ENCODE data around the gene ILRUN. TPM values are rescaled to one million over a fixed set of nuclear protein-coding genes. Genes with fewer than 3 reads are reported as not detected.

The ILRUN gene
- total and polyA plus RNA-seq, 9 of the 15 experiments (the other 6 are each of a cell fraction or from before 2014, with no cell fraction given), result 24.9 to 78.9 (median 53.4) TPM

- TF ChIP-seq ZNF592 (IDR thresholded peaks at IDR 0.05) (0 out of 2 replicates have a peak, but pooled peaks have one; percentile 6), DIDO1 (tag; IDR thresholded peaks at IDR 0.05; ENCODE audit: low read depth) (no peak), KDM2B (CRISPR knock-in tag; IDR thresholded peaks at IDR 0.05) (no peak), PTBP1 (IDR thresholded peaks at IDR 0.05; ENCODE audit: low read depth, low read length) (no peak), ELF1 (tag; IDR thresholded peaks at IDR 0.05) (no peak), ZFP1 (CRISPR knock-in tag; IDR thresholded peaks at IDR 0.05) (no peak), BRF2 (IDR thresholded peaks at IDR 0.05; ENCODE audit: borderline replicate concordance, insufficient read depth, insufficient read length) (no peak), CHCHD3 (CRISPR knock-in tag; IDR thresholded peaks at IDR 0.05) (no peak), ZFX (CRISPR knock-in tag; IDR thresholded peaks at IDR 0.05) (peak; percentile 71), CXXC5 (CRISPR knock-in tag; IDR thresholded peaks at IDR 0.05) (no peak), ZNF124 (CRISPR knock-in tag; IDR thresholded peaks at IDR 0.05) (no peak), CC2D1A (IDR thresholded peaks at IDR 0.05) (no peak), NEUROD1 (IDR thresholded peaks at IDR 0.05; ENCODE audit: borderline replicate concordance, low read depth, low read length, partially characterized antibody) (peak; percentile 20), SMARCA5 (IDR thresholded peaks at IDR 0.05) (no peak), PHF20 (IDR thresholded peaks at IDR 0.05; ENCODE audit: partially characterized antibody) (no peak), POLR3A (IDR thresholded peaks at IDR 0.05; ENCODE audit: borderline replicate concordance, extremely low read depth, insufficient read depth, insufficient read length) (no peak)
Measured at GRCh38 chr6:34696189-34696738, 303 bp downstream of the ILRUN start (continued).

Measured in K562 (cell line).